GM19193 (cell line): ENCODE measurements around the gene ZNF583.
A peak's percentile ranks its signal among the peaks of the same experiment; 100 is the strongest.

Experiments used
- POLR2A ChIP-seq: IDR thresholded peaks from 4 replicates; pipeline ENCODE4 v1.6.1; 2011; ENCODE audit not compliant: insufficient read depth, insufficient read length; ENCODE audit errors: extremely low read depth

Gene ZNF583

DNA sequence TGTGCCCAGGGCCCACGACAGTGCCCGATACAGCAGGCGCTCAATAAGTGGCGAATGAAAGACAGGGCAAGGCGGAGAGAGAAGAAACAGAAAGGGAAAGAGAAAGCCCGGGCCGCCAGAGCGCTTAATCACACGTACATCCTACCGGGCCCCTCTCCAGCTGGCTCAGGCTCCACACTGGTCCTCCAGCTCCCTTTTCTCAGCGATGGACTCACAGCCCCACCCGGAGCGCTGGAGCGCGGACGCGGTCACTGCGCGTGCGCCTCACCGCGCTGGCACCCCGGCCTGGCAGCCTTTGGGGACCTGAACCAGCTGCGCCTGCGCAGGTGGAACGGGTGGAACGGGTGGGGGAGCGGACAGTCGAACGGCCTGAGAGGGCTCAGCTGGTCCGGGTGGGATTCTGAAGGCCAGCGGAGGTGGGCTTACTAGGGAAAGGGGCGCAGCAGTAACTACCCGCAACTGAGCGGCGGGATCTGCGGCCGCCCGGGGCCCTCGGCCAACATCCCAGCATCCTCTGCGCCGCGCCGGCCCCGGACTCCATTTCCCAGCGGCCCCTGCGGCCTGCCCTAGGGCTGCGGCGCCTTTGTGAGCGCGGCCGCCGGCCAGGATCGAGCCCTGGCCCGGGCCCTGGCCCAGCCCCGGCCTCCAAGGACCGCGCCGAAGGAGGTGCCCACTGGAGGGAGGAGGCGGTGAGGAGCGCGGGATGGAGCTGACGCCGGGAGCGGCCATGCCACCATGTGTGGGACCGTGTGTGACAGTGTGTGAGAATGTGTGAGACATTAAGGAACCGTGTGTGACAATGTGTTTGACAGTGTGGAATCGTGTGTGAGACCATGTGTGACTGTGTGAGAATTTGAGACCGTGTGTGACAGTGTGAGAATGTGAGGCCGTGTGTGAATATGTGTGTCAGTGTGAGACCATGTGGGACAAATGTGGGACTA lies at the start of gene ZNF583:
Gene ZNF583 (plus strand): TSS at position 569 of the 941 bp plus-strand sequence. CDS start 2,783 bp downstream, outside the sequence.
- peak; percentile 55 for TF ChIP-seq POLR2A

DNA sequence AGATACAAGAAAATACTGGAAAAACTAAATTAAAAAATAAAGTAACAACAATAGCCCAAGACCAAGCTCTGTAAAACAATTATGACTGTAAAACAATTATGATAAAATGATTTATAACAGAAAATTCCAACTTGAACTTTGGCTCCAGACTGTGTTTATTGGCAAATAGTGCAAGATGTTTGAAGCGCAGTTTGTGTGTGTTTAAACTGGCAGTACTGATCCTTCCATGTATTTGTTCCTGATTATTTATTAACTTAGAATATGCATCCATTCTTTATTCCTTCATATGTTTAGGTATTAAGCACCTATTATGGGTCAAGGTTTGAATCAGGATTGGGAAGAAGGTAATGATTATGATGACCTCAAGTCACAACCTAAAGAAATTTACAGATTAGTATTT lies 48.6 kb upstream of the ZNF583 start:
- TF ChIP-seq POLR2A: no peak

DNA sequence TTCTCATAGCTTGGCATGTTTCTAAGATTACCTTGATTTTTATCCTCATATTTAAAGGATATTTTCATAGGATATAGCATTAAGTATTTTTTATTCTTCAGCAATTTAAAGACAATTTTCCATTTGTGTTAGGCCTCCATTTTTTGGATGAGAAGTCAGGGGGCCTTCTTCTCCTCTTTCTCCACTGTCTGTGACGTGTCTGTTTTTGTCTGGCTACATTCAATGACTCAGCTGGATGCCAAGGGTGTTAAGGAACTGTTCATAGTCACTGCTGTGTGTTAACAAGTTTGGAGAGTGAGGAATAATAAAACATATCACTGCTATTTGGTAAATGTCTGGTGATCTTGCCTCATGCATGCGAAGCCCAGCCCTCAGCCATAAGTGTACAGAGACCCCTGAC lies 47.2 kb upstream of the ZNF583 start:
- no peak for TF ChIP-seq POLR2A

DNA sequence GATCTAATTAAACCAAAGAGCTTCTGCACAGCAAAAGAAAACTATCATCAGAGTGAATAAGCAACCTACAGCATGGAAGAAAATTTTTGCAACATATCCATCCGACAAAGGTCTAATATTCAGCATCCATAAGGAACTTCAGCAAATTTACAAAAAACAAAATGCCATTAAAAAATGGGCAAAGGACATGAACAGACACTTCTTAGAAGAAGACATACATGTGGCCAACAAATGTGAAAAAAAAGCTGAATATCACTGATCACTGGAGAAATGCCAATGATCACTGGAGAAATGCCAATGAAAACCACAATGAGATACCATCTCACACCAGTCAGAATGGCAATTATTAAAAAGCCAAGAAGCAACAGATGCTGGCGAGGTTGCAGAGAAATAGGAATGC lies 43.3 kb upstream of the ZNF583 start:
- TF ChIP-seq POLR2A: no peak

DNA sequence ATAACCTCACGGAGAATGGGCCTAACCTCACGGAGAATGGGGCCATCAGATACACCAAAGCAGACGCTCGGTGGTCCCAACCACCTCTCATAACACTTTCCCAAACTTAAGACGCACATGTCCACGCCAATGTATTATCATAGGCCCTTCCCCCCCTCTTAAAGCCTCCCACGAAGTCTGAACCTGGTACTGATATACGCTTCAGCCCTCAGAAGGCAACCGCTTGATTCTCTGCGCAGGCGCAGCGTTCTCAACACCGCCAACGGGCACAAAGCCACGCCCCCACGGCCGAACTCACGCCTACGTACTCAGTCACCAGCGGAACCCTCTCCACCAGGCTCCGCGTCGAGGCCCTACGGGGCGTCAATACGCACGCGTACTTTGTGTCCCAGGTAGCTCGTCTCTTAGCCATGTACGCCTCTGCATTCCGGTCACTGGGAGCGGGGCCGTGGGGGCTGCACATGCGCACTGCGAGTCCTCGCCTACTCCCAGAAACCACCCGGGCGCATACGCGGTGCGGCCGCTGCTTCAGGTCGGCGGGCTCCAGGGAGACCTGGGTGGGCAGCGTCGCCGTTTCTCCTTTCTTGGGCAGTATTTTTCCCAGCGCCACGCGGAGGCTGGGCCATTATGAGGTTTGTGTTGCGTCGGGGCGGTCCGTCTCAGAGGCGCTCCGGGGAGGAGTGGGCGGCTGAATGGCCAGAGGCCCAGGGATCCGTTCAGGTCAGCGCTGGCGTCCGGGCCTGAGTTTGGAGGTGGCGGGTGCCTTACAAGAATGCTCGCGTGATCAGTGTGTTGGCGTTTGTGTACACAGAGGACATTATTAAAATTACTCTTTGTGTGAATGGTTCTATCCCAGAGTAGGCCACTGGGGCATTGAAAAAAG lies 36.1 kb upstream of the ZNF583 start:
- peak; percentile 60 for TF ChIP-seq POLR2A

DNA sequence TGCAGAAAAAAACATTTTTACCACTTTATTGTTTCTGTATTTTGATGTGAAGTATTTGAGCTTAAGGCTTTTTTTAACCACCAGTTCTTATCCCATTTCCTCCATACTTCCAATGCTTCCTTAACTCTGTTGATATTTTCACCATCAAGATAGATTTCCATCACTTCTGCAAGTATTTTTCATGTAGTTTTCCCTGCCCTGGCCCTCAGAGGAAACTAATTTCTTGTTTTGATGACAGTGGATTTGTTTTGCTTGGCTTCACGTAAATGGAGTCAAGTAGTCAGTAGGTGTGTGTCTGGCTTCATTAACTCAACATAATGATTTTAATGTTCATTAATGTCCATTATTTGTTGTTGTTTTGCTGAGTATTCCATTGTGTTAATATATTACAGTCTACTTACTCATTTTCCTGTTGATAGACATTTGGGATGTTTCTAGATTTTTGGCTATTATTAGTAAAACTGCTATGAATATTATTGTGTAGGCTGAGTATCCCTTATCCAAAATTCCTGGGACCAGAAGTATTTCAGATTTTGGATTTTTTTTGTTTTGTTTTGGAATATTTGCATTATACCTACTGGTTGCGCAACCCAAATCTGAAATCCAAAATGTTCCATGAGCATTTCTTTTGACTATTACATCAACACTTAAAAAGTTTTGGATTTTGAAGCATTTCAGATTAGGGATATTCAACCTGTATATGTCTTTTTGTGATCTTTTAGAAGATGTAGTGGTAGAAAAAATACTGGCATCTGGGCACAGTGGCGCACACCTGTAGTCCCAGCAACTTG lies 34.1 kb upstream of the ZNF583 start:
- no peak for TF ChIP-seq POLR2A

DNA sequence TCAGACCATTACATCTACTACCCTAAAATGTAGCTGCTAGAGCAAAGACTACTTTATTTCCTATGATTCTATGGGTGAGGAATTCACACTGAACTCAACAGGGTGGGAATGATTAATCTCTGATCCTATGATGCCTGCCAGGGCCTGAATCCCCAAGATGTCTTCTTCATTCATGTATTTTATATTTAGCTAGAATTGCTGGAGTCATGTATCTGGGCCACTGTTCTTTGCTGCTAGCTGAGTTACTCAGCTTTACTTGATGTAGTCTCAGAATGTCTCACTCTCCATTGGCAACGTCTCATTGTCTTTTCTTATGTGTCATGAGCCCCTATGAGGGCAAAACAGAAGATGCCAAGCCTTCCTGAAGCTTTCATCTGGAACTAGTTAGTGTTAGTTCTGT lies 31.9 kb upstream of the ZNF583 start:
- TF ChIP-seq POLR2A: no peak

DNA sequence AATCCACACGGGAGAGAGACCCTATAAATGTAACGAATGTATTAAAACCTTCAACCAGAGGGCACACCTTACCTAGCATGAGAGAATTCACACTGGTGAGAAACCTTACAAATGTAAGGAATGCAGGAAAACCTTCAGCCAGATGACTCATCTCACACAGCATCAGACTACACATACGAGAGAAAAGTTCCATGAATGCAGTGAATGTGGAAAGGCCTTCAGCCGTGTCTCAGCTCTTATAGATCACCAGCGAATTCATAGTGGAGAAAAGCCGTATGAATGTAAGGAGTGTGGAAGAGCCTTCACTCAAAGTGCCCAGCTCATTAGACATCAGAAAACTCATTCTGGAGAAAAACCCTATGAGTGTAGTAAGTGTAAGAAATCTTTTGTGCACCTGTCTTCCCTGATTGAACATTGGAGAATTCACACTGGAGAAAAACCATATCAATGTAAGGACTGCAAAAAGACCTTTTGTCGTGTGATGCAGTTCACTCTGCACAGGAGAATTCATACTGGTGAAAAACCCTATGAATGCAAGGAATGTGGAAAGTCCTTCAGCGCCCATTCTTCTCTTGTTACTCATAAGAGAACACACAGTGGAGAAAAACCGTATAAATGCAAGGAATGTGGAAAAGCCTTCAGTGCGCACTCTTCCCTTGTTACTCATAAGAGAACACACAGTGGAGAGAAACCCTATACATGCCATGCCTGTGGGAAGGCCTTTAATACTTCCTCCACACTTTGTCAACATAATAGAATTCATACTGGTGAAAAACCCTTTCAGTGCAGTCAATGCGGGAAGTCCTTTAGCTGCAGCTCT lies 26.8 kb upstream of the ZNF583 start:
- TF ChIP-seq POLR2A: no peak

DNA sequence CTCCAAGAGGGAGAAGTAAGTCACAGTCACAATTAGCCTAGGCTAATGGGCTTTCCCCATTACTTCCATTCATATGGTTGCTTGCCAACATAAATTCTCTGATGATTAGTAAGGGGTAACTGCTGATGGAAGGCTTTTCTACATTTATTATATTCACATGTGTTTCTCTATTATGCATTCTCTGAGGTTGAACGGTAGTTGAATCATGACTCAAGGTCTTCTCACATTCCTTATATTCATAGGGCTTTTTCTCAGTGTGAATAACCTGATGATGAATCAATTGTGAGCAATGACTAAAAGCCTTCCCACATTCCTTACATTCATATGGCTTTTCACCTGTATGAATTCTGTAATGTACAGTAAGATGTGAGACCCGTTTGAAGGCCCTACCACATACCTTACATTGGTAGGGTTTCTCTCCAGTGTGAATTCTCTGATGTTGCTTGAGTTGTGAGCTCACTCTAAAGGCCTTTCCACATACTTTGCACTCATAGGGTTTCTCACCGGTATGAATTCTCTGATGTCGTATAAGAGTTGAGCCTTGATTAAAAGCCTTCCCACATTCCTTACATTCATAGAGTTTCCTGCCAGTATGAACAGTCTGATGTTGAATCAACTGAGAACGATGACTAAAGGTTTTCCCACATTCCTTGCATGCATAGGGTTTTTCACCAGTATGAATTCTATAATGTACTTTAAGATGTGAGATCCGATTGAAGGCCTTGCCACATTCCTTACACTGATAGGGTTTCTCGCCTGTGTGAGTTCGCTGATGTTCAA lies 20.1 kb upstream of the ZNF583 start:
- no peak for TF ChIP-seq POLR2A

DNA sequence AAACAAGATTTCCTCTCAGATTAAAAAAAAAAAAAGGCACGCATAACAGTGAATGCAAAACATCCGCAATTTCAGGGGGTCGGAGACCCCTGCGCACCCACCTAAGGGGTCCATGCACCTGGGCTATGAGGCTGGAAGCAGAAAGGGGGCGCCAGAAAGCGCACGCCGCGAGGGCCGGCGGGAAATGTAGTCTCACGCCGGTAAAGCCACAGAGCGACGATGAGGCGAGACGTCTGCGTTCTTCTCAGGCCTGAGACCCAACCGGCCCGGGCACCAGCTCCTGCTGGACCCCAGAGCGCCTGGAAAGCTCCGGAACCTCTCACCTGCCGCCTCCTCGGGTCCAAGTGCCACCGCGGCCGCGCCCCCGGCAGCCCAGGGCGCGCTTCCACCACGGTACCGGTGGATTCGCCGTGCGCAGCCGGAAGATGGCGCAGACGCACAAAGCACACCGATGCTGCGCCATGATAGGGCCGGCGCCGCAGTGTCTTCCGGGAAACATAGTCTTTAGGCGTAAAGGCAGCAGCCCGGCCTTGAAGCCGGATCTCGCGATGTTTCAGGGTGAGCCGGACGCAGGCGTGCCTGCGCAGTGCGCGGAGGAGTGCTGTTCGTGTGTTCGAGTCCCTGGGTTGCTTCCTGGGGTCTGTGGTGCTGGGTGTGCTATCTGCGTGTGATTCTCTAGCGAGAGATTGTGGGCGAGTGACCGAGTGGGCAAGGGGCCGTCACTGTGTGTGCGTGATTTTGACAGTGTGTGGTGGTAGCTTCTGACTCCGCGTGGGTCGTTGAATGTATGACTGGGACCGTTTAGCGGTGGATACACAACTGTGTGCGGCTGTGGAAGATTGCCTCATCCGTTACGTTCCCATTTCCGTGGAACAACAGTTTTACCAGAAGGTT lies 10.8 kb upstream of the ZNF583 start, which contains the start of gene ZNF582:
Gene ZNF582 (minus strand): TSS at position 416 of the 894 bp plus-strand sequence. CDS start 1,782 bp downstream, outside the sequence.
- peak; percentile 68 for TF ChIP-seq POLR2A

DNA sequence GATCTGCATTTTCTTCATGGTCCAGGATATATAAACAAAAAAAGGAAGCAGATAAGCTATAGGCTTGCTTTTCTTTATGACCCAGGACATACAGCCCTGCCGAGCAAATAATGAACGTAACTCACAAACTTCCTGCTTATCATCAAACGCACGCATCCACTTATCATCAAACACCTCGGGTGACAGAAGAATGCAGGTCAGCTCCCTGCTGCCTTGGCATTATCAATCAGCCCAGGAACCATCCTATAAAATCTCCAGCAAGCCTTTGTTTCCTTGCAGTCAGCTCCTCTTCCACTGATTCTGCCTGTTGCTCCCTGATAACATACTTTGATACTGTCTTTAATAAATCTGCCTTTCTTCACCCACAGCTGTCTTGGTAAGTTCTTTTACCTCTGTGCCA lies 5.3 kb upstream of the ZNF583 start:
- TF ChIP-seq POLR2A: no peak

DNA sequence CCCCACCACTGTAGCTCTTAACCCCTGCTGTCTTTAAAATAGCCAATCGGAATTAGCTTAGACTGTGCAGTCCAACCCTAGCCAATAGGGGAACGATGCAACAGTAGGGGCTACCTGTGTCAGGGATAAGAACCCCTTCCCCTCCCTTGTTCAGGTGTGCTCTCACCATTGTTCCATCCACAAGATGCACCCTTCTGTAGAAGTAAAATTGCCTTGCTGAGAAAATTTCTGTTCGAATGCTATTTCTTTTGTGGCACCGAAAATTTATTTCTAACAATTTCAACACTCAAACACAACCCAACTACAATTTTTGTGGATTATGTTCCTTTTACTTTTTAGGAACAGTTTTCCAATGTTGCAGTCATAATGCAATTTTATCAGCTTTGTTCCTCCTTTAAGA lies 3.6 kb upstream of the ZNF583 start:
- no peak for TF ChIP-seq POLR2A

DNA sequence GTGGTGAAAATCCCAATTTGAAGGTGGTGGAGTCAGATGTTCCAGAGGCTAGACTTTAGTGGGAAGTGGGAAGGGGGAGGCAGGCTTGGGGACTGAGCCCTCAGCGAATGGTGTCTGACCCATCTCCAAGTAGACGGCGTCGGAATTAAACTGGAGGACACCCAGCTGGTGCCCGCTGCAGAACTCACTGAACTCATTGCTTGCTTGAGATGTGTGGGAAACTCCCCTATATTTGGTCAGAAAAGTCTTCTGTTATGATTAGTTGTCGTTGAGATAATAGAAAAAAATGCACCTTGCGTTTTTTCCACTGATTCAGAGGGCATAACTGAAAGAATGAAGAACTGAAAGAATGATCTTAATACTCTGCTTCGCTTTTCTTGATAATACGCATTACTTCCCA lies 871 bp upstream of the ZNF583 start:
- TF ChIP-seq POLR2A: no peak

DNA sequence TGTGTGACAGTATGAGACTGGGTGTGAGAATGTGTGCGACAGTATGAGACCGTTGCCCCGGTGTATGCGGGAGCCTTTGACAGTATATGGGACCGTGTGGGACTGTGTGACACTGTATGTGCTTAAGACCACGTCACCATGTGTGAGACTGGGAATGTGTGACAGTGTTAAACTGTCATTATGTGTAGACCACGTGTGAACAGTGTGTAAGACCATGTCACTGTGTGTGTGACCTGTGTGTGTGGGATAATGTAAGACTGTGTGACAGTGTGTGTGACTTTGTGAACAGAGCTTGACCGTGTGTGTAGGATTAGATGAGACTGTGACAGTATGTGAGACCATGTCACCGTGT lies 549 bp downstream of the ZNF583 start:
- TF ChIP-seq POLR2A: no peak
